ENCODE measurements around the gene MEIOSIN.
A peak's percentile ranks its signal among the peaks of the same experiment; 100 is the strongest.
"Not testable (repeated sequence)": the region's sequence is repeated elsewhere in the genome, so short reads cannot be mapped to it uniquely, and the experiment has no call there.

The MEIOSIN gene

GRCh38 chr19:45720065-45720464 is 13.2 kb upstream of the MEIOSIN start:
- not testable (repeated sequence) for DNase-seq

GRCh38 chr19:45728683-45729082 is 4.6 kb upstream of the MEIOSIN start:
- DNase-seq, result not testable (repeated sequence)

GRCh38 chr19:45729800-45730290 is 3.4 kb upstream of the MEIOSIN start:
- no peak for DNase-seq

GRCh38 chr19:45730368-45731288 is 2.6 kb upstream of the MEIOSIN start, which contains the start of gene FBXO46:
Gene FBXO46 (minus strand): TSS chr19:45730896. CDS start chr19:45713495, 17,401 bp downstream.
- DNase-seq, result peak; percentile 97

- no peak for DNase-seq
Observed at GRCh38 chr19:45739498-45740439, 6.5 kb downstream of the MEIOSIN start.

- DNase-seq, result no peak
Observed at GRCh38 chr19:45742969-45743368, 9.7 kb downstream of the MEIOSIN start.

GRCh38 chr19:45745606-45746005 is 12.4 kb downstream of the MEIOSIN start:
- no peak for DNase-seq

- no peak for DNase-seq
Observed at GRCh38 chr19:45746866-45747265, 13.6 kb downstream of the MEIOSIN start.

- no peak for DNase-seq
Observed at GRCh38 chr19:45747513-45747912, 14.3 kb downstream of the MEIOSIN start.

GRCh38 chr19:45751483-45751882 is 18.2 kb downstream of the MEIOSIN start:
- not testable (repeated sequence) for DNase-seq

- no peak for DNase-seq
Observed at GRCh38 chr19:45752639-45753038, 19.4 kb downstream of the MEIOSIN start.

GRCh38 chr19:45753548-45753947 is 20.3 kb downstream of the MEIOSIN start:
- DNase-seq, result no peak

- DNase-seq, result no peak
Observed at GRCh38 chr19:45754323-45754722, 21.1 kb downstream of the MEIOSIN start.

GRCh38 chr19:45757695-45758094 is 24.5 kb downstream of the MEIOSIN start:
- no peak for DNase-seq

GRCh38 chr19:45758921-45759320 is 25.7 kb downstream of the MEIOSIN start:
- no peak for DNase-seq

GRCh38 chr19:45761714-45762113 is 28.5 kb downstream of the MEIOSIN start:
- no peak for DNase-seq

GRCh38 chr19:45762870-45763631 is 29.8 kb downstream of the MEIOSIN start:
- DNase-seq, result no peak

- no peak for DNase-seq
Observed at GRCh38 chr19:45763691-45764294, 30.6 kb downstream of the MEIOSIN start.

GRCh38 chr19:45764475-45764874 is 31.2 kb downstream of the MEIOSIN start:
- DNase-seq, result no peak

GRCh38 chr19:45764945-45765701 is 31.9 kb downstream of the MEIOSIN start:
- no peak for DNase-seq

- no peak for DNase-seq
Observed at GRCh38 chr19:45765702-45766295, 32.6 kb downstream of the MEIOSIN start.
